H9 (cell line): Measurements from ENCODE around the gene FUT6. TPM values are rescaled to one million over a fixed set of nuclear protein-coding genes. Genes with fewer than 3 reads are reported as not detected.

Experiments
- DNase-seq: peaks from one replicate; pipeline ENCODE4 v3.0.0-alpha.2; 2017
- H2AFZ ChIP-seq: one replicate; pipeline ENCODE4 v1.6.1; 2013; ENCODE audit warnings: mild to moderate bottlenecking, low read length, control low read depth, moderate library complexity
- H2AK5ac ChIP-seq: 2 replicates; pipeline ENCODE4 v1.6.1; 2013; ENCODE audit warnings: low read length, control low read depth, mixed read lengths; ENCODE audit not compliant: insufficient read length
- H2BK120ac ChIP-seq: one replicate; pipeline ENCODE4 v1.6.1; 2013; ENCODE audit warnings: low read depth, mild to moderate bottlenecking, low read length, control low read depth, inconsistent platforms; ENCODE audit not compliant: poor library complexity, severe bottlenecking
- H2BK12ac ChIP-seq: 2 replicates; pipeline ENCODE4 v1.6.1; 2013; ENCODE audit warnings: low read length, control low read depth, mixed read lengths, low read depth; ENCODE audit not compliant: insufficient read length
- H2BK15ac ChIP-seq: 2 replicates; pipeline ENCODE4 v1.6.1; 2013; ENCODE audit warnings: low read depth, low read length, control low read depth
- H2BK20ac ChIP-seq: one replicate; pipeline ENCODE4 v1.6.1; 2013; ENCODE audit warnings: low read depth, mild to moderate bottlenecking, low read length, control low read depth, inconsistent platforms; ENCODE audit not compliant: poor library complexity, severe bottlenecking
- H2BK5ac ChIP-seq: 2 replicates; pipeline ENCODE4 v1.6.1; 2013; ENCODE audit warnings: low read length, control low read depth, mixed read lengths; ENCODE audit not compliant: insufficient read length
- H3K14ac ChIP-seq: 2 replicates; pipeline ENCODE4 v1.6.1; 2013; ENCODE audit warnings: low read length, control low read depth; ENCODE audit not compliant: insufficient read depth
- H3K18ac ChIP-seq: 2 replicates; pipeline ENCODE4 v1.6.1; 2013; ENCODE audit warnings: low read depth, mild to moderate bottlenecking, mixed read lengths, low read length, control low read depth; ENCODE audit not compliant: insufficient read length
- H3K23ac ChIP-seq: 2 replicates; pipeline ENCODE4 v1.6.1; 2013; ENCODE audit warnings: low read length, control low read depth, mixed read lengths, low read depth; ENCODE audit not compliant: insufficient read length
- H3K23me2 ChIP-seq: 2 replicates; pipeline ENCODE4 v1.6.1; 2013; ENCODE audit warnings: low read depth, mild to moderate bottlenecking, mixed read lengths, low read length, control low read depth; ENCODE audit not compliant: insufficient read length, poor library complexity, severe bottlenecking
- H3K27ac ChIP-seq: 2 replicates; pipeline ENCODE4 v1.5.1; 2013; ENCODE audit warnings: low read length, control low read depth, mixed read lengths, low read depth; ENCODE audit not compliant: insufficient read length
- H3K27me3 ChIP-seq: 2 replicates; pipeline ENCODE4 v1.6.1; 2013; ENCODE audit warnings: low read length, control low read depth, inconsistent platforms; ENCODE audit not compliant: insufficient read depth
- H3K4ac ChIP-seq: 2 replicates; pipeline ENCODE4 v1.6.1; 2013; ENCODE audit warnings: low read depth, mild to moderate bottlenecking, control low read depth, inconsistent platforms, low read length, moderate library complexity
- H3K4me1 ChIP-seq: 2 replicates; pipeline ENCODE4 v1.6.1; 2013; ENCODE audit warnings: low read length, control low read depth, inconsistent platforms; ENCODE audit not compliant: insufficient read depth
- H3K4me2 ChIP-seq: 2 replicates; pipeline ENCODE4 v1.6.1; 2013; ENCODE audit warnings: low read length, control low read depth, mixed read lengths; ENCODE audit not compliant: insufficient read length, insufficient read depth
- H3K56ac ChIP-seq: 2 replicates; pipeline ENCODE4 v1.6.1; 2013; ENCODE audit warnings: low read depth, mild to moderate bottlenecking, mixed read lengths, low read length, control low read depth; ENCODE audit not compliant: insufficient read length
- H3K79me1 ChIP-seq: 2 replicates; pipeline ENCODE4 v1.6.1; 2013; ENCODE audit warnings: low read depth, mild to moderate bottlenecking, moderate library complexity, low read length, control low read depth, inconsistent platforms; ENCODE audit not compliant: insufficient read depth, poor library complexity, severe bottlenecking
- H3K79me2 ChIP-seq: 2 replicates; pipeline ENCODE4 v1.6.1; 2013; ENCODE audit warnings: low read length, control low read depth, inconsistent platforms; ENCODE audit not compliant: insufficient read depth
- H3K9ac ChIP-seq: 2 replicates; pipeline ENCODE4 v1.6.1; 2013; ENCODE audit warnings: low read length, control low read depth, mixed read lengths; ENCODE audit not compliant: insufficient read length; ENCODE audit errors: extremely low read depth
- H3K9me3 ChIP-seq: one replicate; pipeline ENCODE4 v1.6.1; 2013; ENCODE audit warnings: low read depth, low read length, inconsistent platforms; ENCODE audit not compliant: control insufficient read depth
- H3T11ph ChIP-seq: one replicate; pipeline ENCODE4 v1.6.1; 2013; ENCODE audit warnings: mild to moderate bottlenecking, low read length, control low read depth, inconsistent platforms
- H4K20me1 ChIP-seq: one replicate; pipeline ENCODE4 v1.6.1; 2013; ENCODE audit not compliant: control insufficient read depth, insufficient read length, insufficient read depth
- H4K5ac ChIP-seq: 2 replicates; pipeline ENCODE4 v1.6.1; 2013; ENCODE audit warnings: low read depth, mild to moderate bottlenecking, mixed read lengths, low read length, control low read depth; ENCODE audit not compliant: insufficient read length
- H4K8ac ChIP-seq: replicated peaks from 2 replicates; pipeline ENCODE4 v1.6.1; 2013; ENCODE audit warnings: low read length, control low read depth, mixed read lengths, low read depth; ENCODE audit not compliant: insufficient read length
- H4K91ac ChIP-seq: 2 replicates; pipeline ENCODE4 v1.6.1; 2013; ENCODE audit warnings: low read depth, mild to moderate bottlenecking, moderate library complexity, mixed read lengths, low read length, control low read depth; ENCODE audit not compliant: insufficient read length
- H3K27ac Mint-ChIP-seq, 3 experiments: 2 replicates in 2 of 3; 3 replicates in 1 of 3; pipeline ENCODE4 v1.8.0; 2020 to 2021; ENCODE audit warnings: mixed read lengths in 3 of 3, mild to moderate bottlenecking in 1 of 3, moderate library complexity in 1 of 3
- H3K27me3 Mint-ChIP-seq: 2 replicates; pipeline ENCODE4 v1.8.0; 2021; ENCODE audit warnings: low read depth, mild to moderate bottlenecking, moderate library complexity, mixed read lengths
- H3K36me3 Mint-ChIP-seq, 3 experiments: 2 replicates in 2 of 3; 3 replicates in 1 of 3; pipeline ENCODE4 v1.8.0; 2020 to 2021; ENCODE audit warnings: low read depth in 3 of 3, mixed read lengths in 3 of 3; ENCODE audit not compliant: insufficient read depth in 1 of 3
- H3K4me1 Mint-ChIP-seq, 2 experiments: 2 replicates each; pipeline ENCODE4 v1.8.0; 2020; ENCODE audit warnings: mixed read lengths in 2 of 2
- H3K4me3 Mint-ChIP-seq, 2 experiments: 2 replicates in 1 of 2; 3 replicates in 1 of 2; pipeline ENCODE4 v1.8.0; 2020 to 2021; ENCODE audit warnings: mild to moderate bottlenecking in 2 of 2, mixed read lengths in 2 of 2, moderate library complexity in 1 of 2
- H3K9me3 Mint-ChIP-seq, 2 experiments: 2 replicates in 1 of 2; 3 replicates in 1 of 2; pipeline ENCODE4 v1.8.0; 2020; ENCODE audit warnings: mild to moderate bottlenecking in 2 of 2, mixed read lengths in 2 of 2, moderate library complexity in 1 of 2
- WGBS: extraction: QIAGEN DNeasy Blood & Tissue Kit; methylation state at CpG from one replicate; pipeline ENCODE4 v1.1.7; 2013; ENCODE audit warnings: missing lambda C conversion rate, low lambda C conversion rate, mixed read lengths; ENCODE audit not compliant: insufficient read length; ENCODE audit errors: extremely low coverage; 5-methylcytosine and 5-hydroxymethylcytosine counted together
- total RNA-seq: library from RNA; stranded (reverse); gene quantifications from 2 replicates; pipeline ENCODE4 v1.2.1, GENCODE V29; 2021
- TF ChIP-seq, protein P1 (sequence below): fragments of 200-600 bp; sonication (generic); conservative IDR thresholded peaks from 3 replicates; pipeline ENCODE4 v1.8.0; 2021; ENCODE audit warnings: antibody characterized with exemption, mild to moderate bottlenecking

Gene FUT6
- total RNA-seq, 1 experiment from 2014 or later: 0.13 TPM

DNA sequence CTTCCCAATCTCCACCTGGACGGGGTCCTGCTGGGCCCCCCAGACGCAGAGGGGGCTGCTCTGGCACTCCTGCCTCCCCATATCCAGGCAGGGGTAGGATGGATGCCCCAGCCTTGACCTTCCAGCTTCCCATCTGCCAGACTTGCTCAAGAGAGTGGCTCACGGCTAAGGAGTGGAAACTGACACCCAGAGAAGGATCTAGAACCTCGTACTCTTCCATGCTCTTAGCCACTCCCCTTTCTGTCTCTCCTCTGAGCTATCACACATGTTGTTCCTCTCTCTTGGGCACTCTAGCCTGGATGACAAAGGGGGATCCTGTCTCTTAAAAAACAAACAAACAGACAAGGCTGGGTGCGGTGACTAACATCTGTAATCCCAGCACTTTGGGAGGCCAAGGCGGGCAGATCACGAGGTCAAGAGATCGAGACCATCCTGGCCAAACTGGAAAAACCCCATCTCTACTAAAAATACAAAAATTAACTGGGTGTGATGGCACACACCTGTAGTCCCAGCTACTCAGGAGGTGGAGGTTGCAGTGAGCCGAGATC lies 43.0 kb upstream of the FUT6 start:
- no peak overlapping the region for H4K8ac ChIP-seq
- H3K4me2 ChIP-seq: no peak overlapping the region
- H3K23me2 ChIP-seq: no peaks in the 10 kb centered on the region
- no peak overlapping the region for H2BK20ac ChIP-seq
- no peak overlapping the region for H2BK120ac ChIP-seq
- DNase-seq: no peak
- no peak overlapping the region for H2AFZ ChIP-seq
- H2BK5ac ChIP-seq: no peak overlapping the region
- H4K20me1 ChIP-seq: no peaks in the 10 kb centered on the region
- H3K4ac ChIP-seq: no peak overlapping the region
- no peaks in the 10 kb centered on the region for H3K4me1 ChIP-seq
- no peaks in the 10 kb centered on the region for H3K79me1 ChIP-seq
- no peak overlapping the region for H3K9ac ChIP-seq
- Mint-ChIP-seq H3K4me3 (no peak overlapping the region), H3K4me1 (peaks cover 13 to 23% of the 10 kb centered on the region in 2 experiments), H3K27me3 (peaks cover 35% of the 10 kb centered on the region), H3K27ac (peak overlapping the region in 2 of 3 experiments; percentile 29 to 53; a peak in 2 of 7 replicates), H3K9me3 (no peaks in the 10 kb centered on the region; a peak in 1 of 5 replicates), H3K36me3 (no peaks in the 10 kb centered on the region)
- no peak overlapping the region for H2BK15ac ChIP-seq
- no peak overlapping the region for H3K14ac ChIP-seq
- H3T11ph ChIP-seq: no peak overlapping the region
- H3K27me3 ChIP-seq: no peaks in the 10 kb centered on the region
- no peak overlapping the region for H4K91ac ChIP-seq
- no peaks in the 10 kb centered on the region for H3K79me2 ChIP-seq
- TF ChIP-seq, protein P1, sequence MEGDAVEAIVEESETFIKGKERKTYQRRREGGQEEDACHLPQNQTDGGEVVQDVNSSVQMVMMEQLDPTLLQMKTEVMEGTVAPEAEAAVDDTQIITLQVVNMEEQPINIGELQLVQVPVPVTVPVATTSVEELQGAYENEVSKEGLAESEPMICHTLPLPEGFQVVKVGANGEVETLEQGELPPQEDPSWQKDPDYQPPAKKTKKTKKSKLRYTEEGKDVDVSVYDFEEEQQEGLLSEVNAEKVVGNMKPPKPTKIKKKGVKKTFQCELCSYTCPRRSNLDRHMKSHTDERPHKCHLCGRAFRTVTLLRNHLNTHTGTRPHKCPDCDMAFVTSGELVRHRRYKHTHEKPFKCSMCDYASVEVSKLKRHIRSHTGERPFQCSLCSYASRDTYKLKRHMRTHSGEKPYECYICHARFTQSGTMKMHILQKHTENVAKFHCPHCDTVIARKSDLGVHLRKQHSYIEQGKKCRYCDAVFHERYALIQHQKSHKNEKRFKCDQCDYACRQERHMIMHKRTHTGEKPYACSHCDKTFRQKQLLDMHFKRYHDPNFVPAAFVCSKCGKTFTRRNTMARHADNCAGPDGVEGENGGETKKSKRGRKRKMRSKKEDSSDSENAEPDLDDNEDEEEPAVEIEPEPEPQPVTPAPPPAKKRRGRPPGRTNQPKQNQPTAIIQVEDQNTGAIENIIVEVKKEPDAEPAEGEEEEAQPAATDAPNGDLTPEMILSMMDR: no peak
- H3K23ac ChIP-seq: no peak overlapping the region
- WGBS: no CpG with 5 or more reads among the region's 9 CpGs
- no peak overlapping the region for H2BK12ac ChIP-seq
- H3K27ac ChIP-seq: no peak overlapping the region
- H2AK5ac ChIP-seq: no peak overlapping the region
- no peak overlapping the region for H4K5ac ChIP-seq
- H3K9me3 ChIP-seq: no peaks in the 10 kb centered on the region
- no peak overlapping the region for H3K18ac ChIP-seq
- no peak overlapping the region for H3K56ac ChIP-seq
